ENCODE data around the gene KLRF2.

DNA sequence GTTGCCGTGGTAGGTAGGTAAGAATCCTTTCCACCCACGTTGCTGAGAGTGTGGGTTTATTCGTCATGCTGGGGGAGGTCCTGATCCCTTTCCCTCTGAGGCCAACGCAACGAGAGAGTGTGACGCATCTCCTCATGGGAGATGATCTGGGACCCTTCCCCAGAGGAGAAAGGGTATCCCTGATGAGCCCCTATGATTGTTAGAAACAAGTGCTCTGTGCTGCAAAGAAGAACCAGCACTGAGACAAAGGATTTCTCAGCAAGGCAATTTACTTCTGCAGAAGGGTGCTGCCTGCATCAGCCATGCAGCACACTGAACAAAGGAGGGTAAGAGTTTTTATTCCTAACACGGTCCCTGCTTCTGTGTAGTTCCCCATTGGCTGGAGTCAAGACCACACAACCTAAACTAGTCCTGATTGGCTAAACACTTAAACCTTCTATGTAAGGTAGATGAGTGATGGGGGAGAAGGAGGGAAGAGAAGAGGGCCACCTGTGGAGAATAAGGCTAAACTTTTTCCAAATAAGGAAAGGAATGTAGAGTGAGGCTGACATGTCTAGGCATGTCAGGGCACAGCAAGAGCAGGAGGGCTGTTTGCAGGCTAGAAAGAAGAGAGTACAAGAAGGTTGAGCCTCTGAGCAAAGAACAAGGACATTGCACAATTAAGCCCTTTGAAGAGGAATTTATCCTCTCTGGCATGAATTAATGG is 29.6 kb downstream of the KLRF2 start:
- TF ChIP-seq CTCF (conservative IDR thresholded peaks at IDR 0.05 in 1 of 2, IDR thresholded peaks at IDR 0.05 in 1 of 2; ENCODE audit: extremely low read depth in 1 of 2, insufficient read depth in 1 of 2, low read depth in 1 of 2, low read length in 2 of 2), result no peak
- TF ChIP-seq EZH2 (IDR thresholded peaks at IDR 0.05; ENCODE audit: borderline replicate concordance, low read length), result no peak
